ENCODE results near the gene MUC6. TPM values are rescaled to one million over a fixed set of nuclear protein-coding genes. Genes with fewer than 3 reads are reported as not detected.

The MUC6 gene
- total and polyA plus RNA-seq, 2 of the 8 experiments (the other 6 are each of a cell fraction or from before 2014, with no cell fraction given): not detected

- TF ChIP-seq BACH1 (IDR thresholded peaks at IDR 0.05; ENCODE audit: low read length) (no peak), SP4 (IDR thresholded peaks at IDR 0.05; ENCODE audit: low read length) (no peak), JUND (IDR thresholded peaks at IDR 0.05; ENCODE audit: low read length) (no peak), CTBP2 (IDR thresholded peaks at IDR 0.05; ENCODE audit: borderline replicate concordance, insufficient read depth, insufficient read length, low read length) (no peak), CBX8 (IDR thresholded peaks at IDR 0.05; ENCODE audit: borderline replicate concordance, low read depth, low read length) (no peak), HDAC6 (IDR thresholded peaks at IDR 0.05; ENCODE audit: low read depth, low read length) (no peak)
Measured at GRCh38 chr11:968822-969221, 67.7 kb downstream of the MUC6 start (continued).

Data from H1 (cell line).